WTC11 (cell line): ENCODE results near the gene TUBB2A. TPM values are rescaled to one million over a fixed set of nuclear protein-coding genes. Genes with fewer than 3 reads are reported as not detected.

ENCODE experiments used
- ATAC-seq: fragments of 200-7000 bp; cut with Tn5 transposase; 2 replicates; pipeline ENCODE4 v1.10.0; 2021; ENCODE audit warnings: mild to moderate bottlenecking, moderate library complexity
- CTCF ChIA-PET: fragments of 300-600 bp; sonication (Branson Sonifier 250); formaldehyde crosslinking; loops from one replicate; lab custom pipeline; 2021; ENCODE audit warnings: antibody characterized with exemption; lab: Charles Lee
- POLR2A ChIA-PET: fragments of 350-600 bp; sonication (Branson Sonifier 250); formaldehyde crosslinking; loops from one replicate; lab custom pipeline; 2021; ENCODE audit warnings: antibody characterized with exemption; lab: Charles Lee
- DNase-seq: peaks from one replicate; pipeline ENCODE4 v3.0.0; 2021; ENCODE audit warnings: low spot score
- H3K27ac Mint-ChIP-seq: 2 replicates; pipeline ENCODE4 v1.8.0; 2021; ENCODE audit warnings: mixed read lengths
- H3K27me3 Mint-ChIP-seq: 2 replicates; pipeline ENCODE4 v1.8.0; 2021; ENCODE audit warnings: low read depth, mild to moderate bottlenecking, moderate library complexity, mixed read lengths
- H3K36me3 Mint-ChIP-seq: 2 replicates; pipeline ENCODE4 v1.8.0; 2021; ENCODE audit warnings: mixed read lengths
- H3K4me1 Mint-ChIP-seq: 2 replicates; pipeline ENCODE4 v1.8.0; 2022; ENCODE audit warnings: mixed read lengths
- H3K4me3 Mint-ChIP-seq: 2 replicates; pipeline ENCODE4 v1.8.0; 2021; ENCODE audit warnings: mild to moderate bottlenecking, moderate library complexity, mixed read lengths
- H3K9me3 Mint-ChIP-seq: 2 replicates; pipeline ENCODE4 v1.8.0; 2021; ENCODE audit warnings: mixed read lengths
- ATF1 ChIP-seq: sonication (generic); formaldehyde crosslinking; IDR thresholded peaks from 2 replicates; pipeline ENCODE4 v1.8.1; 2023; ENCODE audit warnings: mild to moderate bottlenecking, moderate library complexity, missing genetic modification reagents
- E2F4 ChIP-seq: sonication (generic); formaldehyde crosslinking; IDR thresholded peaks from 2 replicates; pipeline ENCODE4 v1.8.1; 2022; ENCODE audit warnings: low read depth, mild to moderate bottlenecking, moderate library complexity, missing genetic modification reagents, borderline replicate concordance
- HMGXB4 ChIP-seq: sonication (generic); formaldehyde crosslinking; IDR thresholded peaks from 2 replicates; pipeline ENCODE4 v1.8.1; 2023; ENCODE audit warnings: mild to moderate bottlenecking, moderate library complexity, missing genetic modification reagents
- IRF2 ChIP-seq: sonication (generic); formaldehyde crosslinking; IDR thresholded peaks from 2 replicates; pipeline ENCODE4 v1.8.0; 2022; ENCODE audit warnings: low read depth, missing genetic modification reagents, borderline replicate concordance
- JAZF1 ChIP-seq: fragments of 250-450 bp; sonication (Bioruptor Pico); IDR thresholded peaks from 2 replicates; pipeline ENCODE4 v1.9.0; 2021; ENCODE audit warnings: moderate library complexity, mild to moderate bottlenecking, inconsistent platforms
- KAT7 ChIP-seq: sonication (generic); formaldehyde crosslinking; IDR thresholded peaks from 2 replicates; pipeline ENCODE4 v1.8.1; 2023; ENCODE audit warnings: missing genetic modification reagents, mild to moderate bottlenecking, borderline replicate concordance
- NFATC4 ChIP-seq: fragments of 250-450 bp; sonication (Bioruptor Pico); IDR thresholded peaks from 2 replicates; pipeline ENCODE4 v1.9.0; 2021; ENCODE audit warnings: mild to moderate bottlenecking
- NR2C2 ChIP-seq: sonication (generic); formaldehyde crosslinking; IDR thresholded peaks from 2 replicates; pipeline ENCODE4 v1.8.0; 2022; ENCODE audit warnings: mild to moderate bottlenecking, missing genetic modification reagents
- OVOL2 ChIP-seq: fragments of 250-450 bp; sonication (Bioruptor Pico); IDR thresholded peaks from 2 replicates; pipeline ENCODE4 v1.9.0; 2021; ENCODE audit warnings: mild to moderate bottlenecking, borderline replicate concordance
- SMAD3 ChIP-seq: sonication (generic); formaldehyde crosslinking; IDR thresholded peaks from 2 replicates; pipeline ENCODE4 v1.8.0; 2022; ENCODE audit warnings: missing genetic modification reagents, mild to moderate bottlenecking, borderline replicate concordance
- TCF7 ChIP-seq: sonication (generic); formaldehyde crosslinking; IDR thresholded peaks from 2 replicates; pipeline ENCODE4 v1.8.0; 2022; ENCODE audit warnings: mild to moderate bottlenecking, low read depth, missing genetic modification reagents, moderate library complexity
- TEAD4 ChIP-seq: sonication (generic); formaldehyde crosslinking; IDR thresholded peaks from 2 replicates; pipeline ENCODE4 v1.8.0; 2022; ENCODE audit warnings: mild to moderate bottlenecking, missing genetic modification reagents
- ZBTB21 ChIP-seq: sonication (generic); formaldehyde crosslinking; IDR thresholded peaks from 2 replicates; pipeline ENCODE4 v1.8.1; 2023; ENCODE audit warnings: mild to moderate bottlenecking, missing genetic modification reagents, borderline replicate concordance
- ZNF263 ChIP-seq: sonication (generic); formaldehyde crosslinking; IDR thresholded peaks from 2 replicates; pipeline ENCODE4 v1.8.1; 2022; ENCODE audit warnings: low read depth, mild to moderate bottlenecking, moderate library complexity, missing genetic modification reagents
- ZNF416 ChIP-seq: fragments of 250-450 bp; sonication (Bioruptor Pico); IDR thresholded peaks from 2 replicates; pipeline ENCODE4 v1.9.0; 2021; ENCODE audit warnings: mild to moderate bottlenecking, inconsistent platforms
- ZNF512 ChIP-seq: sonication (generic); formaldehyde crosslinking; IDR thresholded peaks from 2 replicates; pipeline ENCODE4 v1.8.1; 2022; ENCODE audit warnings: missing genetic modification reagents, borderline replicate concordance
- ZNF532 ChIP-seq: fragments of 250-450 bp; sonication (Bioruptor Pico); IDR thresholded peaks from 2 replicates; pipeline ENCODE4 v1.9.0; 2021; ENCODE audit warnings: mild to moderate bottlenecking, borderline replicate concordance
- total RNA-seq: library from RNA; stranded (reverse); gene quantifications from 3 replicates; pipeline ENCODE4 v1.2.3, GENCODE V29; 2021
- TF ChIP-seq, protein P1 (sequence below): fragments of 250-450 bp; sonication (Bioruptor Pico); IDR thresholded peaks from 2 replicates; pipeline ENCODE4 v2.1.2; 2022; ENCODE audit warnings: mild to moderate bottlenecking, moderate library complexity
- TF ChIP-seq, protein P2 (sequence below): sonication (generic); formaldehyde crosslinking; IDR thresholded peaks from 2 replicates; pipeline ENCODE4 v1.8.0; 2022; ENCODE audit warnings: mild to moderate bottlenecking, missing genetic modification reagents
- TF ChIP-seq, protein P3 (sequence below): sonication (generic); formaldehyde crosslinking; IDR thresholded peaks from 2 replicates; pipeline ENCODE4 v1.8.1; 2022; ENCODE audit warnings: mild to moderate bottlenecking, missing genetic modification reagents, moderate library complexity, borderline replicate concordance
- TF ChIP-seq, protein P4 (sequence below): sonication (generic); formaldehyde crosslinking; IDR thresholded peaks from 2 replicates; pipeline ENCODE4 v1.8.0; 2022; ENCODE audit warnings: mild to moderate bottlenecking, missing genetic modification reagents

Gene TUBB2A
- total RNA-seq, 1 experiment from 2014 or later = 357 TPM

DNA sequence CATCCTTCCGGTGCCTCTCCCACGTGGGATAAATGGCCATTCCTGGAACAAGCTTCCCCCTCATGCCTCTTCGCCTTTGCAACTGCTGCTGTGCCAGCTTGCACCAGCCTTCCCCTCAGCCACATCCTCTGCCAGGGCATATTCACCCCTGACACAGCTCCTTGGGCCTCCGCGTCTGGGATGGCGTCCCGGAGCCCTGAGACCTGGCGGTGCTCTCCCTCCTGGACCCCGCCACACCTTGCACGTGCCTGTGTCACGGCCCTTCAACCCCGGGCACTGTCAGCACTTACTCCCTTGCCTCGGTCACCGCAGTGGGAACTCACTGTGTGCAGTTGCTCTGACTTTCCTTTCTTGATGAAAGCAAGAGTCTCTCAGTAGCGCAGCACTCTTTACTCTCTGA is 25.6 kb downstream of the TUBB2A start:
- no peak for ATAC-seq
- Mint-ChIP-seq H3K4me1 (peaks cover 26% of the 10 kb centered on the region), H3K9me3 (no peaks in the 10 kb centered on the region), H3K4me3 (no peak overlapping the region), H3K27ac (no peak overlapping the region), H3K36me3 (peaks cover 64% of the 10 kb centered on the region), H3K27me3 (no peaks in the 10 kb centered on the region)
- DNase-seq = no peak
- TF ChIP-seq IRF2 (CRISPR knock-in tag) = no peak
- no peak for TF ChIP-seq NR2C2 (CRISPR knock-in tag)
- no peak for TF ChIP-seq HMGXB4
- no peak for TF ChIP-seq ZNF263 (CRISPR knock-in tag)
- TF ChIP-seq, protein P1, sequence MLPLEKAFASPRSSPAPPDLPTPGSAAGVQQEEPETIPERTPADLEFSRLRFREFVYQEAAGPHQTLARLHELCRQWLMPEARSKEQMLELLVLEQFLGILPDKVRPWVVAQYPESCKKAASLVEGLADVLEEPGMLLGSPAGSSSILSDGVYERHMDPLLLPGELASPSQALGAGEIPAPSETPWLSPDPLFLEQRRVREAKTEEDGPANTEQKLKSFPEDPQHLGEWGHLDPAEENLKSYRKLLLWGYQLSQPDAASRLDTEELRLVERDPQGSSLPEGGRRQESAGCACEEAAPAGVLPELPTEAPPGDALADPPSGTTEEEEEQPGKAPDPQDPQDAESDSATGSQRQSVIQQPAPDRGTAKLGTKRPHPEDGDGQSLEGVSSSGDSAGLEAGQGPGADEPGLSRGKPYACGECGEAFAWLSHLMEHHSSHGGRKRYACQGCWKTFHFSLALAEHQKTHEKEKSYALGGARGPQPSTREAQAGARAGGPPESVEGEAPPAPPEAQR (CRISPR knock-in tag) = no peak
- TF ChIP-seq E2F4 (CRISPR knock-in tag) = no peak
- TF ChIP-seq ZNF416 (CRISPR knock-in tag) = no peak
- no peak for TF ChIP-seq KAT7
- TF ChIP-seq SMAD3 (CRISPR knock-in tag) = no peak
- TF ChIP-seq, protein P2, sequence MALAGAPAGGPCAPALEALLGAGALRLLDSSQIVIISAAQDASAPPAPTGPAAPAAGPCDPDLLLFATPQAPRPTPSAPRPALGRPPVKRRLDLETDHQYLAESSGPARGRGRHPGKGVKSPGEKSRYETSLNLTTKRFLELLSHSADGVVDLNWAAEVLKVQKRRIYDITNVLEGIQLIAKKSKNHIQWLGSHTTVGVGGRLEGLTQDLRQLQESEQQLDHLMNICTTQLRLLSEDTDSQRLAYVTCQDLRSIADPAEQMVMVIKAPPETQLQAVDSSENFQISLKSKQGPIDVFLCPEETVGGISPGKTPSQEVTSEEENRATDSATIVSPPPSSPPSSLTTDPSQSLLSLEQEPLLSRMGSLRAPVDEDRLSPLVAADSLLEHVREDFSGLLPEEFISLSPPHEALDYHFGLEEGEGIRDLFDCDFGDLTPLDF (CRISPR knock-in tag) = no peak
- TF ChIP-seq JAZF1 (CRISPR knock-in tag) = no peak
- no peak for TF ChIP-seq ZNF512 (CRISPR knock-in tag)
- CTCF ChIA-PET = no interaction called here
- POLR2A ChIA-PET = no interaction called here

DNA sequence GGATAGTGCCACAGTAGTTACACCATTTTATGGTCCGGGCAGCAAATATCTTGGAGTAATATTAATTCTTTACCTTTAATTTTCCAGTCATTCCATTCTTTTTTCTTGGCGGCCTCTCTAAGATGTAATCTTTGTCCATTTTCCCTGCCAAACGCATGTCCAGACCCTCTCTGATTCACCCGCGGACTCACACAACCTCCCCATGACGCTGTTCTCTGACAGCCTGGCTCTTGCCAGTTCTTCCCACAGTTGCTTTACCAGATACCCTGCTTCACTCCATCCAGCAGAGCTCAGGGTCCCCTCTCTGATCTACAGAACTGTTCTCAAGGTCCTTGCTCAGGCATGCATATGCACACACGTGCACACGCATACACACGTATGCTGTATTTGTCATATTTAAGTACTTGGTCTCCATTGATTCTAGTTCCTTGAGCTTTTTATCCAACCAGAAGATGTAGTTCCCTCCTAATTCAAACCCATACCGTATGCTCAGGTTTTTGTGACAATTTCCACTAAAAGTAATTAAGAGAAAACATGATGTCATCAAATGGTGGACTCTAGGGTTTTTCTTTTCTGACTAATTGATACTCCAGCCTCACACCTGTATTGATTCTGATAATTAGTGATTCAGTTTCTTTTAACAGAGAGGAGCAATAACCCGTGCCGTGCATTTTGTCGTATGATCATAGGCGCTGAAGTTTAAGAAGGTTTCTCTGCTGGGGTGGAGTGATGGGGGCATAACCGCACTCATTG is 28.8 kb downstream of the TUBB2A start:
- no peaks in the 10 kb centered on the region for H3K27me3 Mint-ChIP-seq
- no peak for DNase-seq
- H3K9me3 Mint-ChIP-seq = no peaks in the 10 kb centered on the region
- POLR2A ChIA-PET = no interaction called here
- no peak overlapping the region for H3K27ac Mint-ChIP-seq
- no peak for ATAC-seq
- no peak overlapping the region for H3K4me3 Mint-ChIP-seq
- CTCF ChIA-PET = no interaction called here
- H3K4me1 Mint-ChIP-seq = peaks cover 9% of the 10 kb centered on the region
- H3K36me3 Mint-ChIP-seq = peaks cover 52% of the 10 kb centered on the region
- no peak for TF ChIP-seq OVOL2 (CRISPR knock-in tag)
- TF ChIP-seq JAZF1 (CRISPR knock-in tag) = no peak
- TF ChIP-seq ATF1 (CRISPR knock-in tag) = no peak
- TF ChIP-seq SMAD3 (CRISPR knock-in tag) = no peak
- TF ChIP-seq TCF7 (CRISPR knock-in tag) = no peak
- no peak for TF ChIP-seq NFATC4 (CRISPR knock-in tag)
- TF ChIP-seq ZBTB21 = no peak
- no peak for TF ChIP-seq ZNF532 (CRISPR knock-in tag)
- TF ChIP-seq, protein P3, sequence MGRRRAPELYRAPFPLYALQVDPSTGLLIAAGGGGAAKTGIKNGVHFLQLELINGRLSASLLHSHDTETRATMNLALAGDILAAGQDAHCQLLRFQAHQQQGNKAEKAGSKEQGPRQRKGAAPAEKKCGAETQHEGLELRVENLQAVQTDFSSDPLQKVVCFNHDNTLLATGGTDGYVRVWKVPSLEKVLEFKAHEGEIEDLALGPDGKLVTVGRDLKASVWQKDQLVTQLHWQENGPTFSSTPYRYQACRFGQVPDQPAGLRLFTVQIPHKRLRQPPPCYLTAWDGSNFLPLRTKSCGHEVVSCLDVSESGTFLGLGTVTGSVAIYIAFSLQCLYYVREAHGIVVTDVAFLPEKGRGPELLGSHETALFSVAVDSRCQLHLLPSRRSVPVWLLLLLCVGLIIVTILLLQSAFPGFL (CRISPR knock-in tag) = no peak
- TF ChIP-seq TEAD4 = no peak
- TF ChIP-seq, protein P4, sequence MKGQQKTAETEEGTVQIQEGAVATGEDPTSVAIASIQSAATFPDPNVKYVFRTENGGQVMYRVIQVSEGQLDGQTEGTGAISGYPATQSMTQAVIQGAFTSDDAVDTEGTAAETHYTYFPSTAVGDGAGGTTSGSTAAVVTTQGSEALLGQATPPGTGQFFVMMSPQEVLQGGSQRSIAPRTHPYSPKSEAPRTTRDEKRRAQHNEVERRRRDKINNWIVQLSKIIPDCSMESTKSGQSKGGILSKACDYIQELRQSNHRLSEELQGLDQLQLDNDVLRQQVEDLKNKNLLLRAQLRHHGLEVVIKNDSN = no peak
